Ascending aorta (tissue), 2 donors: ENCODE measurements around the gene TRA2A. TPM values are rescaled to one million over a fixed set of nuclear protein-coding genes. Genes with fewer than 3 reads are reported as not detected.

ENCODE experiments used
- DNase-seq, 2 donors: peaks; one replicate each; pipeline ENCODE4 v3.0.0-alpha.2; 2019; ENCODE audit warnings: low spot score in 2 of 2
- H3K27ac ChIP-seq, 2 donors: fragments of 200-600 bp; sonication (generic); one replicate each; pipeline ENCODE4 v1.5.1; 2016 to 2017; ENCODE audit warnings: mild to moderate bottlenecking in 1 of 2
- H3K27me3 ChIP-seq: fragments of 200-600 bp; sonication (generic); one replicate; pipeline ENCODE4 v1.5.1; 2017
- H3K36me3 ChIP-seq, 2 donors: fragments of 200-600 bp; sonication (generic); one replicate each; pipeline ENCODE4 v1.5.1; 2016
- H3K4me1 ChIP-seq, 2 donors: fragments of 200-600 bp; sonication (generic); one replicate each; pipeline ENCODE4 v1.5.1; 2016 to 2017; ENCODE audit warnings: mild to moderate bottlenecking in 1 of 2
- H3K4me3 ChIP-seq, 2 donors: fragments of 200-600 bp; sonication (generic); one replicate each; pipeline ENCODE4 v1.5.1; 2016 to 2017; ENCODE audit warnings: mild to moderate bottlenecking in 1 of 2
- H3K9me3 ChIP-seq, 2 donors: fragments of 200-600 bp; sonication (generic); one replicate each; pipeline ENCODE4 v1.5.1; 2016
- intact Hi-C: fragments of 100-400 bp; cut with DNase I; formaldehyde crosslinking; loops from one replicate; pipeline ENCODE4 v1.15.1; 2023
- total RNA-seq: library from RNA; depleted of rRNA; stranded (reverse); fragments of >200 nt; gene quantifications from one replicate; pipeline ENCODE4 v1.1.0, GENCODE V29; 2016
- TF ChIP-seq, protein P1 (sequence below), 3 experiments: fragments of 200-600 bp in 2 of 3; fragments of 450-650 bp in 1 of 3; sonication (generic) in 2 of 3; IDR thresholded peaks; one replicate each; pipeline ENCODE4 v1.5.1; 2016 to 2019; ENCODE audit warnings: antibody characterized with exemption in 3 of 3, mild to moderate bottlenecking in 1 of 3, moderate library complexity in 1 of 3

The TRA2A gene
- total RNA-seq, 1 donor from 2014 or later, result 14.4 TPM

DNA sequence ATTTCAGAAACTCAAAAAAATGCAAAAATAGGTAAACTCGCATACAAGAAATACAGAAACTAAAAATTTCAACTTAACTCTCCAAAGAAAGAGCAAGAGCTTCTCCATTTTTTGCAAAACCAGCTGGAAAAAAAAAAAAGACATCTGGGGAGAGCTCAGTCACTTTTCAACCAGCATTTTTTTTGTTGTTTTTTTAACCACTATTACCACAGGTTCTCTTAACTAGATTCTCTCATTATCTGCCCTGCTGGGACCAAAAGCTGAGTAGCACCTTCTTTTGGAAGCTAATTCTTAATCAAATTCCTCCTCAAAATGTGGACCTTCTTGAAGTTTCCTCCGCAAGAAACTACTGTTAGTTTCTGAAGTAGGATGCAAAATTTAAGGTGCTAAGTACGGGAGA lies 75.7 kb downstream of the TRA2A start:
- Histone ChIP-seq H3K9me3 (no peaks in the 10 kb centered on the region), H3K4me3 (no peak overlapping the region), H3K36me3 (no peaks in the 10 kb centered on the region), H3K4me1 (no peaks in the 10 kb centered on the region), H3K27me3 (no peaks in the 10 kb centered on the region), H3K27ac (no peak overlapping the region)
- intact Hi-C loops, result no loop called here
- TF ChIP-seq, protein P1, sequence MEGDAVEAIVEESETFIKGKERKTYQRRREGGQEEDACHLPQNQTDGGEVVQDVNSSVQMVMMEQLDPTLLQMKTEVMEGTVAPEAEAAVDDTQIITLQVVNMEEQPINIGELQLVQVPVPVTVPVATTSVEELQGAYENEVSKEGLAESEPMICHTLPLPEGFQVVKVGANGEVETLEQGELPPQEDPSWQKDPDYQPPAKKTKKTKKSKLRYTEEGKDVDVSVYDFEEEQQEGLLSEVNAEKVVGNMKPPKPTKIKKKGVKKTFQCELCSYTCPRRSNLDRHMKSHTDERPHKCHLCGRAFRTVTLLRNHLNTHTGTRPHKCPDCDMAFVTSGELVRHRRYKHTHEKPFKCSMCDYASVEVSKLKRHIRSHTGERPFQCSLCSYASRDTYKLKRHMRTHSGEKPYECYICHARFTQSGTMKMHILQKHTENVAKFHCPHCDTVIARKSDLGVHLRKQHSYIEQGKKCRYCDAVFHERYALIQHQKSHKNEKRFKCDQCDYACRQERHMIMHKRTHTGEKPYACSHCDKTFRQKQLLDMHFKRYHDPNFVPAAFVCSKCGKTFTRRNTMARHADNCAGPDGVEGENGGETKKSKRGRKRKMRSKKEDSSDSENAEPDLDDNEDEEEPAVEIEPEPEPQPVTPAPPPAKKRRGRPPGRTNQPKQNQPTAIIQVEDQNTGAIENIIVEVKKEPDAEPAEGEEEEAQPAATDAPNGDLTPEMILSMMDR (IDR thresholded peaks at IDR 0.05), result no peak
- DNase-seq, result no peak

DNA sequence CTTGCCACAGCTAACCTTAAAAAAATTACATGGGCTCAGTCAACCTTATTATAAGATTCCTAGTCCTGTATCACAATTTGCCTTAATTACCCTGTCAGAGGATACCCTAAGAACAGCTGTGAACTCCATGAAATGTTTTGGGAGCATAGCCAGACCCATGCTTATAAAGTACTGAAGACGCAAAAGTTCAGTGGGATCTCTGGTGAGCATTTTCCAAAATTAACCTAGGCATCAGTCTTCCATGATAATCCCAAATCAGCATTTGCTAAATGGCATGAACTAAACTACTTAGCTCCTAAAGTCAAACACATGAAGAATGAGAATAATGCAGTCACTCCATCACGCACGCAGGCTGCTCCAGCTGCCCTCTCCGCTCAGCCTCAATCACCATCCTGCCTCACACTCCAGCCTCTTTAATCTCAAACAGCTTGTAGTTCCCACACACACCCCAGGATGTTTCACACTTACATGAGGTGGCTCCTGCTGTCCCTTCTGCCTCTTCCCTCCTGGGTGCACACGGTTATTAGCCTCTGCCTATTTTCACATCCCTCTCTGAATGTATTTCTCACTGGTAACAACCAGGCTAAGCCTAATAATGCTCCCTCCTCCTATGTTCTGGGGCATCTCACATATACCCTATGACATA lies 76.8 kb downstream of the TRA2A start:
- TF ChIP-seq, protein P1 (IDR thresholded peaks at IDR 0.05), result no peak
- Histone ChIP-seq H3K4me3 (no peak overlapping the region), H3K36me3 (no peaks in the 10 kb centered on the region), H3K4me1 (no peaks in the 10 kb centered on the region), H3K27ac (no peak overlapping the region), H3K27me3 (no peaks in the 10 kb centered on the region), H3K9me3 (no peaks in the 10 kb centered on the region)
- DNase-seq, result no peak
- intact Hi-C loops, result no loop called here

Other genes starting within 250 kb of the TRA2A start
- 22.4 TPM for gene MALSU1, start 232.6 kb downstream of the TRA2A start, total RNA-seq
- gene IGF2BP3, start 61.5 kb downstream of the TRA2A start, total RNA-seq, result not detected
- gene CCDC126, start 65.4 kb upstream of the TRA2A start, total RNA-seq, result 140 TPM
- 10.1 TPM for gene FAM221A, start 148.2 kb upstream of the TRA2A start, total RNA-seq
- 1.6 TPM for gene STK31, start 178.2 kb upstream of the TRA2A start, total RNA-seq